ENCODE data around the gene SLC39A8.

SLC39A8 gene

GRCh38 chr4:102339018-102339417 is 6.3 kb downstream of the SLC39A8 start:
- DNase-seq = no peak

- no peak for DNase-seq
Observed at GRCh38 chr4:102338405-102338804, 6.9 kb downstream of the SLC39A8 start.

- DNase-seq = no peak
Observed at GRCh38 chr4:102335616-102336015, 9.7 kb downstream of the SLC39A8 start.

GRCh38 chr4:102334624-102335023 is 10.7 kb downstream of the SLC39A8 start:
- no peak for DNase-seq

- DNase-seq = no peak
Observed at GRCh38 chr4:102333787-102334186, 11.5 kb downstream of the SLC39A8 start.

- DNase-seq = no peak
Observed at GRCh38 chr4:102328045-102328444, 17.2 kb downstream of the SLC39A8 start.

GRCh38 chr4:102326951-102327350 is 18.3 kb downstream of the SLC39A8 start:
- no peak for DNase-seq

- no peak for DNase-seq
Observed at GRCh38 chr4:102324730-102325129, 20.6 kb downstream of the SLC39A8 start.

GRCh38 chr4:102322736-102323135 is 22.5 kb downstream of the SLC39A8 start:
- no peak for DNase-seq

- no peak for DNase-seq
Observed at GRCh38 chr4:102321260-102321995, 23.9 kb downstream of the SLC39A8 start.

- no peak for DNase-seq
Observed at GRCh38 chr4:102319594-102319993, 25.7 kb downstream of the SLC39A8 start.

GRCh38 chr4:102318526-102318925 is 26.8 kb downstream of the SLC39A8 start:
- no peak for DNase-seq

- no peak for DNase-seq
Observed at GRCh38 chr4:102318105-102318504, 27.2 kb downstream of the SLC39A8 start.

GRCh38 chr4:102317459-102317858 is 27.8 kb downstream of the SLC39A8 start:
- DNase-seq = no peak

GRCh38 chr4:102316585-102316984 is 28.7 kb downstream of the SLC39A8 start:
- no peak for DNase-seq

GRCh38 chr4:102315532-102315931 is 29.8 kb downstream of the SLC39A8 start:
- DNase-seq = no peak

GRCh38 chr4:102312417-102312816 is 32.9 kb downstream of the SLC39A8 start:
- no peak for DNase-seq

- DNase-seq = no peak
Observed at GRCh38 chr4:102311912-102312311, 33.4 kb downstream of the SLC39A8 start.

GRCh38 chr4:102311407-102311806 is 33.9 kb downstream of the SLC39A8 start:
- no peak for DNase-seq

GRCh38 chr4:102308032-102308799 is 37.1 kb downstream of the SLC39A8 start:
- DNase-seq = no peak

GRCh38 chr4:102305666-102306065 is 39.6 kb downstream of the SLC39A8 start:
- DNase-seq = no peak

GRCh38 chr4:102302762-102303161 is 42.5 kb downstream of the SLC39A8 start:
- DNase-seq = no peak

- DNase-seq = no peak
Observed at GRCh38 chr4:102301167-102301566, 44.1 kb downstream of the SLC39A8 start.

GRCh38 chr4:102299354-102300107 is 45.8 kb downstream of the SLC39A8 start:
- DNase-seq = no peak
